ENCODE data around the gene CHCHD3. TPM values are rescaled to one million over a fixed set of nuclear protein-coding genes. Genes with fewer than 3 reads are reported as not detected.

Gene CHCHD3
- total RNA-seq, 1 donor from 2014 or later: 107 TPM

DNA sequence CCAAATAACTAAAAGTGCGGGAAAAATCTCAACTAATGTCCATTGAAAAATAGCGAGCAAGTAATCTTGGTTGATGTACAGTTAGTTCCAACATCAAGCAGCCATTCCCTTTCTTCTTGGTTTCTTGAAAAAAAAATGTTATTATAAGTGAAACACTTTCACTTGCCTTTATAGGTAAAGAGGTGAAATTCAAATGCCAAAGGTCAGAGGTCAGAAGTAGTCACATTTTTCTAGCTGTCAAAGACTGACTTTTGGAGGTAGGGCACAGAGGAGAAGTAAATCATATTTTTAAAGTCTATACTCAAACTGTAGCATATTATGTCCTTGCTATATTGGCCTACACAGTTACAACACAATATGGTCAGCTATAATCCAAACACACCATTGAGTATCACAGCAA is 62.3 kb downstream of the CHCHD3 start:
- no peak overlapping the region for H3K27ac Mint-ChIP-seq (ENCODE audit: unreplicated experiment)
- TF ChIP-seq, protein P1, sequence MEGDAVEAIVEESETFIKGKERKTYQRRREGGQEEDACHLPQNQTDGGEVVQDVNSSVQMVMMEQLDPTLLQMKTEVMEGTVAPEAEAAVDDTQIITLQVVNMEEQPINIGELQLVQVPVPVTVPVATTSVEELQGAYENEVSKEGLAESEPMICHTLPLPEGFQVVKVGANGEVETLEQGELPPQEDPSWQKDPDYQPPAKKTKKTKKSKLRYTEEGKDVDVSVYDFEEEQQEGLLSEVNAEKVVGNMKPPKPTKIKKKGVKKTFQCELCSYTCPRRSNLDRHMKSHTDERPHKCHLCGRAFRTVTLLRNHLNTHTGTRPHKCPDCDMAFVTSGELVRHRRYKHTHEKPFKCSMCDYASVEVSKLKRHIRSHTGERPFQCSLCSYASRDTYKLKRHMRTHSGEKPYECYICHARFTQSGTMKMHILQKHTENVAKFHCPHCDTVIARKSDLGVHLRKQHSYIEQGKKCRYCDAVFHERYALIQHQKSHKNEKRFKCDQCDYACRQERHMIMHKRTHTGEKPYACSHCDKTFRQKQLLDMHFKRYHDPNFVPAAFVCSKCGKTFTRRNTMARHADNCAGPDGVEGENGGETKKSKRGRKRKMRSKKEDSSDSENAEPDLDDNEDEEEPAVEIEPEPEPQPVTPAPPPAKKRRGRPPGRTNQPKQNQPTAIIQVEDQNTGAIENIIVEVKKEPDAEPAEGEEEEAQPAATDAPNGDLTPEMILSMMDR (conservative IDR thresholded peaks at IDR 0.05): no peak
- H3K4me1 Mint-ChIP-seq: peaks cover 8% of the 10 kb centered on the region
- H3K36me3 Mint-ChIP-seq (ENCODE audit: low read depth): peaks cover 3% of the 10 kb centered on the region
- DNase-seq (ENCODE audit: low read depth, low spot score): no peak
- H3K4me3 Mint-ChIP-seq: no peak overlapping the region
- H3K27me3 Mint-ChIP-seq (ENCODE audit: low read depth): no peaks in the 10 kb centered on the region
- no peaks in the 10 kb centered on the region for H3K9me3 Mint-ChIP-seq

DNA sequence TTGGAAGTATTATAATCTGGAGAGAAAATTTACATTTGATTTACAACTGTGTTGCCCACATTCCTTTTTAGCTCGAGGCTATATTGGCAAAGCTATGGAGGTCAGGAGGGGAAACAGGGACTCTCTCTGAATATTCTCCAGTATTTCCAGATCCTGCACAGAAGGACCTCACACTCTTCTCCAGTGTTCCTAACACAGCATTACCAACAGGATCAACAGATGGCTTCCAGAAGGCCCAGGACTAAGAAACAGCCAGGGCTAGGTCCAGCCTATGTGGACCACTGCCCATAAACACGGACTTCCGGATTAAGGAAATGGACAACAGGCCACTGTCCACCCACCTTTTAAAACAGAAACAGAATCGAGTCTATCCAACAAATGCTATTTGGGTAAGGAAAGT is 65.3 kb downstream of the CHCHD3 start:
- Mint-ChIP-seq H3K4me3 (no peak overlapping the region), H3K4me1 (peaks cover 8% of the 10 kb centered on the region), H3K9me3 (no peaks in the 10 kb centered on the region), H3K36me3 (ENCODE audit: low read depth) (peaks cover 3% of the 10 kb centered on the region), H3K27me3 (ENCODE audit: low read depth) (no peaks in the 10 kb centered on the region), H3K27ac (ENCODE audit: unreplicated experiment) (peak overlapping the region; percentile 24)
- no peak for DNase-seq (ENCODE audit: low read depth, low spot score)
- TF ChIP-seq, protein P1 (conservative IDR thresholded peaks at IDR 0.05): no peak

DNA sequence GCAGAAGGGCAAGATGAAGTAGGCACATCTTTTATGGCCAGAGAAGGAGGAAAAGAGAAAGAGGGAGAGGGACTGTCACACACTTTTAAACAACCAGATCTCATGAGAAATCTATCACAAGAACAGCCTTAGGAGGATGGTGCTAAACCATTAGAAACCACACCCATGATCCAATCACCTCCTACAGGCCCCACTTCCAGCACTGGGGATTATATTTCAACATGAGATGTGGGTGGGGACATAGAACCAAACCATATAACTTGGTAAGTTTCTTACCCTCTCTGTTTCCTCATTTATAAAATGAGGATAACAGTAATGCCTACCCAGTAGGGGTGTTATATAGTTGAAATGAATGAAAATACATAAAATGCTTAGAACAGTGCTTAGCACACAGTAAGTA is 66.0 kb downstream of the CHCHD3 start:
- H3K27ac Mint-ChIP-seq (ENCODE audit: unreplicated experiment): peak overlapping the region; percentile 30
- TF ChIP-seq, protein P1 (conservative IDR thresholded peaks at IDR 0.05): no peak

DNA sequence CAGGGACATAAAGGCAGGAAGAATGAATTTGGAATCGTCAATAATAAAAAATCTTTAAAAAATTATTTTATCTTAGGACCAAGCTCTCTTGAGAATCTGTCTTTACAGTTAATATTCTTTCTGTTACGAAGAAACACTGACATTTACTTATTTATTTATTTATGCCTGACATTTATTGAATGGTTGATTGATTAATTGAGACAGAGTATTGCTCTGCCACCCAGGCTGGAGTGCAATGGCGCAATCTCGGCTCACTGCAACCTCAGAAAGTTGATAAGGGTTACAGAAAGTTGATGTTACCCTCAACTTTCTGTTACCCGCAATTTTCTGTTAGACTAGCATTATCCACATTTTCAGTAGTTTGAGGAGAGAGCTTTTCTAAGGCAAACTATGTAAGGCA is 70.1 kb downstream of the CHCHD3 start:
- Mint-ChIP-seq H3K9me3 (no peaks in the 10 kb centered on the region), H3K4me3 (no peak overlapping the region)

More for the DNA sequence above, 66.0 kb downstream of the CHCHD3 start:
- no peak overlapping the region for H3K4me3 Mint-ChIP-seq
- no peak for DNase-seq (ENCODE audit: low read depth, low spot score)
- H3K36me3 Mint-ChIP-seq (ENCODE audit: low read depth): peaks cover 3% of the 10 kb centered on the region
- no peaks in the 10 kb centered on the region for H3K27me3 Mint-ChIP-seq (ENCODE audit: low read depth)
- H3K4me1 Mint-ChIP-seq: peaks cover 8% of the 10 kb centered on the region
- H3K9me3 Mint-ChIP-seq: no peaks in the 10 kb centered on the region

DNA sequence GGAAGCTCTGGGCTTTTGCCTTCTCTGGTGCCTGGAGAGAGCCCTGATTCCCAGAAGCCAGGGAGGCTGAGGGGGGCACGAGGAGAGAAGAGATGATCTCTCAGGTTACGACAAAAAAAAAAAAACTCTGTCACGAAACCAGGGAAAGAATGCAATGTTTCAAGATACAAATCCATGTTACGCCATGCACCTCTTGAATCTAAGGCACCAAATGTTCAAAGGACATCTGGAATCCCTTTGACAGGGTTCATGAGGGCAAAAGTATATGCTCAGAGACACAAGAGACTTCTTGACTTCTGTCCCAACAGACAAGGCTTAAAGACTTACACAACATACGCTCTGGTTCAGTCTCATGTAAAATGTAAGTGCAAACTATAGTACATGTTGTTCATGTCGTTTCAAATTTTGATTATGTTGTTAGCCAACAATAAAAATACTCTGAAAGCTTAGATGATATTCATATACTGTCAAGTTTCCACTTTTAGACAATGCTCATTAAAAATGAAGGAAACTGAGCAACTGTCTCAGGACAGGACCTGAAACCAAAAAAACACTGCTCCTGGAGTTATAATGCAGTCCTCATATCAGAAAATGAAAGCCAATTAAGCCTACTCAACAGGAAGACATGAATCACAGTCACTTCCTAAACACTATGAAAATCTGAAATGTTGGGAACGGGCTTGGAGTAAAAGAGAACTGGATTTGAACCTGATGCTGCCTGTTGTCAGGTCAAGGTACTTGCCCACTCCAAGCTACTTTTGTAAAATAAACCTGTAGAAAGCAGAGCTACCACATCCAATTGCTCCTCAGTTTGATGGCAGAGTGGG is 72.3 kb downstream of the CHCHD3 start:
- H3K4me1 Mint-ChIP-seq: peaks cover 13% of the 10 kb centered on the region
- H3K36me3 Mint-ChIP-seq (ENCODE audit: low read depth): no peaks in the 10 kb centered on the region
- H3K27ac Mint-ChIP-seq (ENCODE audit: unreplicated experiment): no peak overlapping the region
- no peaks in the 10 kb centered on the region for H3K9me3 Mint-ChIP-seq
- DNase-seq (ENCODE audit: low read depth, low spot score): no peak
- H3K27me3 Mint-ChIP-seq (ENCODE audit: low read depth): no peaks in the 10 kb centered on the region
- H3K4me3 Mint-ChIP-seq: no peak overlapping the region
- TF ChIP-seq, protein P1 (conservative IDR thresholded peaks at IDR 0.05): no peak

More for the DNA sequence above, 70.1 kb downstream of the CHCHD3 start:
- TF ChIP-seq, protein P1 (conservative IDR thresholded peaks at IDR 0.05): no peak
- Mint-ChIP-seq H3K36me3 (ENCODE audit: low read depth) (peaks cover 3% of the 10 kb centered on the region), H3K4me1 (peaks cover 18% of the 10 kb centered on the region), H3K27me3 (ENCODE audit: low read depth) (no peaks in the 10 kb centered on the region), H3K27ac (ENCODE audit: unreplicated experiment) (no peak overlapping the region)
- DNase-seq (ENCODE audit: low read depth, low spot score): no peak

All from neural crest cell (in vitro differentiated cells).